Aorta (tissue), 5 donors: ENCODE measurements around the gene C1QB. TPM values are rescaled to one million over a fixed set of nuclear protein-coding genes. Genes with fewer than 3 reads are reported as not detected.
"Not testable (repeated sequence)": the region's sequence is repeated elsewhere in the genome, so short reads cannot be mapped to it uniquely, and the experiment has no call there.

Experiments used
- ATAC-seq: fragments of 200-7000 bp; cut with Tn5 transposase; one replicate; pipeline ENCODE4 v1.9.1; 2022; ENCODE audit warnings: moderate library complexity; ENCODE audit not compliant: low FRiP score
- DNase-seq, 2 donors: peaks; one replicate each; pipeline ENCODE4 v3.0.0-alpha.2; 2020
- H3K27ac ChIP-seq, 2 donors: one replicate each; pipeline ENCODE4 v1.5.1; 2013; ENCODE audit warnings: low read length in 2 of 2, mild to moderate bottlenecking in 2 of 2, moderate library complexity in 2 of 2, control low read depth in 1 of 2, inconsistent platforms in 1 of 2, low read depth in 1 of 2
- H3K27me3 ChIP-seq, 2 donors: one replicate each; pipeline ENCODE4 v1.6.1; 2013; ENCODE audit warnings: control low read depth in 1 of 2, low read length in 1 of 2, mild to moderate bottlenecking in 1 of 2, moderate library complexity in 1 of 2; ENCODE audit not compliant: insufficient read depth in 2 of 2, control insufficient read depth in 1 of 2
- H3K36me3 ChIP-seq, 2 donors: one replicate each; pipeline ENCODE4 v1.6.1; 2013; ENCODE audit warnings: control low read depth in 1 of 2, low read length in 1 of 2, mild to moderate bottlenecking in 1 of 2; ENCODE audit not compliant: insufficient read depth in 2 of 2, control insufficient read depth in 1 of 2
- H3K4me1 ChIP-seq, 2 donors: one replicate each; pipeline ENCODE4 v1.6.1; 2013; ENCODE audit warnings: low read length in 2 of 2, control low read depth in 1 of 2, mild to moderate bottlenecking in 1 of 2, moderate library complexity in 1 of 2; ENCODE audit not compliant: insufficient read depth in 2 of 2, control insufficient read depth in 1 of 2
- H3K4me3 ChIP-seq, 2 donors: one replicate each; pipeline ENCODE4 v1.5.1; 2013; ENCODE audit warnings: low read length in 2 of 2, control low read depth in 1 of 2, mild to moderate bottlenecking in 1 of 2
- H3K9me3 ChIP-seq: one replicate; pipeline ENCODE4 v1.6.1; 2013; ENCODE audit warnings: mild to moderate bottlenecking, low read length; ENCODE audit not compliant: control insufficient read depth
- WGBS, 2 donors: extraction: QIAGEN DNeasy Blood & Tissue Kit; methylation state at CpG; one replicate each; pipeline ENCODE4 v1.1.7; 2013; 5-methylcytosine and 5-hydroxymethylcytosine counted together
- intact Hi-C, 2 donors: fragments of 100-400 bp; cut with DNase I; formaldehyde crosslinking; loops; one replicate each; pipeline versions ENCODE4 v1.14.2 to v1.15.0; 2022
- polyA plus RNA-seq, 2 donors: library from polyadenylated mRNA; stranded (reverse); fragments of 200-250 nt; gene quantifications; one replicate each; pipeline ENCODE4 v1.2.3, GENCODE V29; 2013
- total RNA-seq, 2 donors: library from RNA; stranded (reverse); fragmentation: NEBNext Ultra II Directional; extraction: Animal tissue kit (Norgen Biotek cat#: 25700); gene quantifications; one replicate each; pipeline ENCODE4 v1.2.1, GENCODE V29; 2021
- donor health status: healthy with polysubstance abuse.
- donor health status: Bipolar disorder and iron deficiency.
- donor health status: DM: no; HTN: no; CAD: no.
- donor health status: DM: no; HTN: no; CAD: no.
- donor health status: DM: yes; HTN: yes; CAD: no.

Gene C1QB
- total and polyA plus RNA-seq, 4 donors, result 84.7 to 425 (median 267) TPM

- intact Hi-C loops, result loop anchor here (2.0 to 10.0 kb wide), 2 partner anchors 183 to 259 kb away; no protein-coding TSS in a partner anchor
- ATAC-seq (no peak), DNase-seq (no peak)
- Histone ChIP-seq H3K27me3 (no peaks in the 10 kb centered on the region), H3K4me3 (no peak overlapping the region), H3K27ac (no peak overlapping the region), H3K9me3 (no peaks in the 10 kb centered on the region), H3K36me3 (no peaks in the 10 kb centered on the region), H3K4me1 (no peaks in the 10 kb centered on the region)
Measured at GRCh38 chr1:22705586-22705985, 52.5 kb downstream of the C1QB start.

GRCh38 chr1:22706100-22706499 is 53.1 kb downstream of the C1QB start:
- not testable (repeated sequence) for ATAC-seq
- intact Hi-C loops, result loop anchor here (10.0 kb wide), 1 partner anchor 259 kb away; no protein-coding TSS in a partner anchor
- WGBS, 2 donors, result 90% methylated on average over 4 of the region's 4 CpGs

GRCh38 chr1:22708777-22709176 is 55.7 kb downstream of the C1QB start:
- Histone ChIP-seq H3K27ac (no peak overlapping the region), H3K36me3 (no peaks in the 10 kb centered on the region), H3K9me3 (no peaks in the 10 kb centered on the region), H3K27me3 (no peaks in the 10 kb centered on the region), H3K4me3 (no peak overlapping the region), H3K4me1 (no peaks in the 10 kb centered on the region)
- ATAC-seq (no peak), DNase-seq (no peak)
- intact Hi-C loops, result loop anchor here (10.0 kb wide), 1 partner anchor 256 kb away; no protein-coding TSS in a partner anchor

More at GRCh38 chr1:22706100-22706499, 53.1 kb downstream of the C1QB start:
- not testable (repeated sequence) for H3K36me3 ChIP-seq, H3K27ac ChIP-seq, DNase-seq, H3K27me3 ChIP-seq, H3K4me1 ChIP-seq, H3K4me3 ChIP-seq, H3K9me3 ChIP-seq

GRCh38 chr1:22709227-22709626 is 56.2 kb downstream of the C1QB start:
- Histone ChIP-seq H3K36me3 (no peaks in the 10 kb centered on the region), H3K27me3 (no peaks in the 10 kb centered on the region), H3K4me3 (no peak overlapping the region), H3K9me3 (no peaks in the 10 kb centered on the region), H3K27ac (no peak overlapping the region), H3K4me1 (no peaks in the 10 kb centered on the region)
- ATAC-seq, result no peak
- intact Hi-C loops, result loop anchor here (10.0 kb wide), 1 partner anchor 256 kb away; no protein-coding TSS in a partner anchor
- WGBS, 2 donors, result 90 to 94% methylated on average over 3 of the region's 3 CpGs
- no peak for DNase-seq

- ATAC-seq, result peak; percentile 52
- Histone ChIP-seq H3K27ac (no peak overlapping the region), H3K4me3 (peak overlapping the region; percentile 60 to 78), H3K9me3 (no peaks in the 10 kb centered on the region), H3K4me1 (no peaks in the 10 kb centered on the region), H3K27me3 (no peaks in the 10 kb centered on the region), H3K36me3 (no peaks in the 10 kb centered on the region)
- peak; percentile 80 to 86 for DNase-seq
- WGBS, 2 donors, result 4% methylated on average over 47 to 50 of the region's 50 CpGs
- intact Hi-C loops, result loop anchor here (10.0 kb wide), 1 partner anchor 255 kb away; no protein-coding TSS in a partner anchor
Measured at GRCh38 chr1:22709891-22710700, 57.1 kb downstream of the C1QB start.

- Histone ChIP-seq H3K27me3 (no peaks in the 10 kb centered on the region), H3K9me3 (no peaks in the 10 kb centered on the region), H3K4me1 (no peaks in the 10 kb centered on the region), H3K36me3 (no peaks in the 10 kb centered on the region), H3K27ac (no peak within 1 kb of the TSS), H3K4me3 (peak within 1 kb of the TSS; percentile 60 to 78)
- 1% methylated on average over 24 to 55 of the region's 55 CpGs for WGBS, 2 donors
- intact Hi-C loops, result no loop called here
- ATAC-seq (peak; percentile 67), DNase-seq (peak in 1 of 2 donors; percentile 87)
Measured at GRCh38 chr1:22710701-22711049, 57.6 kb downstream of the C1QB start, which contains the start of gene EPHB2. EPHB2 (plus strand) TSS chr1:22710839; CDS start chr1:22710983, 144 bp downstream.

- ATAC-seq, result no peak
- no peaks in the 10 kb centered on the region for H3K9me3 ChIP-seq
- WGBS, 2 donors, result 0 to 1% methylated on average over 16 to 60 of the region's 60 CpGs
- H3K4me1 ChIP-seq, result no peaks in the 10 kb centered on the region
- peak overlapping the region; percentile 60 to 78 for H3K4me3 ChIP-seq
- H3K27ac ChIP-seq, result no peak overlapping the region
- no peaks in the 10 kb centered on the region for H3K27me3 ChIP-seq
- H3K36me3 ChIP-seq, result no peaks in the 10 kb centered on the region
- intact Hi-C loops, result no loop called here
- no peak for DNase-seq
Measured at GRCh38 chr1:22711071-22711470, 58.0 kb downstream of the C1QB start.
